Naive B cell (primary cell): ENCODE data around the gene GPALPP1. TPM values are rescaled to one million over a fixed set of nuclear protein-coding genes. Genes with fewer than 3 reads are reported as not detected.
"Not testable (repeated sequence)": the region's sequence is repeated elsewhere in the genome, so short reads cannot be mapped to it uniquely, and the experiment has no call there.

Source experiments
- ATAC-seq, 2 donors: fragments of 150-1000 bp; cut with Tn5 transposase; 2 replicates each; pipeline ENCODE4 v1.10.0; 2021; ENCODE audit warnings: low read depth in 2 of 2, mild to moderate bottlenecking in 2 of 2, moderate library complexity in 2 of 2
- DNase-seq: peaks from one replicate; pipeline ENCODE4 v3.0.0; 2022
- H3K27ac Mint-ChIP-seq, 6 donors: one replicate each; pipeline ENCODE4 v1.8.0; 2020 to 2022; ENCODE audit warnings: mild to moderate bottlenecking in 6 of 6, mixed read lengths in 6 of 6, moderate library complexity in 5 of 6, inconsistent platforms in 2 of 6
- H3K27me3 Mint-ChIP-seq, 3 donors: one replicate each; pipeline ENCODE4 v1.8.0; 2021 to 2022; ENCODE audit warnings: mixed read lengths in 3 of 3, mild to moderate bottlenecking in 1 of 3
- H3K36me3 Mint-ChIP-seq, 2 donors: one replicate each; pipeline ENCODE4 v1.8.0; 2020 to 2022; ENCODE audit warnings: mixed read lengths in 2 of 2, inconsistent platforms in 1 of 2, mild to moderate bottlenecking in 1 of 2
- H3K4me1 Mint-ChIP-seq, 3 donors: one replicate each; pipeline ENCODE4 v1.8.0; 2020 to 2022; ENCODE audit warnings: mixed read lengths in 3 of 3, inconsistent platforms in 1 of 3, mild to moderate bottlenecking in 1 of 3, moderate library complexity in 1 of 3
- H3K4me3 Mint-ChIP-seq, 8 donors: one replicate each; pipeline ENCODE4 v1.8.0; 2020 to 2022; ENCODE audit warnings: mild to moderate bottlenecking in 8 of 8, mixed read lengths in 8 of 8, moderate library complexity in 8 of 8, inconsistent platforms in 2 of 8
- H3K9me3 Mint-ChIP-seq, 7 donors: one replicate each; pipeline ENCODE4 v1.8.0; 2020 to 2022; ENCODE audit warnings: mixed read lengths in 7 of 7, mild to moderate bottlenecking in 5 of 7, inconsistent platforms in 2 of 7, moderate library complexity in 1 of 7
- polyA plus RNA-seq, 6 donors: library from polyadenylated mRNA; unstranded; fragments of 300-500 nt; fragmentation: Illumina TruSeq; gene quantifications; one replicate each; pipeline ENCODE4 v1.2.3, GENCODE V29; 2021; ENCODE audit warnings: low read depth in 6 of 6

GPALPP1 gene
- polyA plus RNA-seq, 6 donors from 2014 or later: 16.6 to 26.9 (median 21.3) TPM

GRCh38 chr13:45019981-45020380, 30.6 kb downstream of the GPALPP1 start:
- H3K27ac Mint-ChIP-seq, H3K4me1 Mint-ChIP-seq, H3K27me3 Mint-ChIP-seq, ATAC-seq, H3K9me3 Mint-ChIP-seq, H3K4me3 Mint-ChIP-seq, DNase-seq: not testable (repeated sequence)
- peaks cover 15 to 19% of the 10 kb centered on the region in 2 donors for H3K36me3 Mint-ChIP-seq

GRCh38 chr13:45021250-45021649, 31.9 kb downstream of the GPALPP1 start:
- H3K9me3 Mint-ChIP-seq: no peaks in the 10 kb centered on the region
- ATAC-seq (no peak), DNase-seq (no peak)
- H3K4me1 Mint-ChIP-seq: no peaks in the 10 kb centered on the region
- H3K36me3 Mint-ChIP-seq: peaks cover 8 to 18% of the 10 kb centered on the region in 2 donors
- no peak overlapping the region for H3K27ac Mint-ChIP-seq
- no peaks in the 10 kb centered on the region for H3K27me3 Mint-ChIP-seq
- H3K4me3 Mint-ChIP-seq: no peak overlapping the region

- Mint-ChIP-seq H3K27me3 (no peaks in the 10 kb centered on the region), H3K4me3 (no peak overlapping the region), H3K36me3 (peaks cover 22 to 27% of the 10 kb centered on the region in 2 donors), H3K4me1 (no peaks in the 10 kb centered on the region), H3K9me3 (no peaks in the 10 kb centered on the region), H3K27ac (no peak overlapping the region)
- ATAC-seq: no peak
- DNase-seq: no peak
These were observed 35.5 kb downstream of the GPALPP1 start for GRCh38 chr13:45024847-45025246.

- Mint-ChIP-seq H3K4me3 (peak overlapping the region in 1 of 8 donors; percentile 24), H3K36me3 (peaks cover 8 to 9% of the 10 kb centered on the region in 2 donors), H3K27ac (peak overlapping the region in 2 of 6 donors; percentile 6 to 37), H3K4me1 (no peaks in the 10 kb centered on the region), H3K27me3 (no peaks in the 10 kb centered on the region), H3K9me3 (no peaks in the 10 kb centered on the region)
- DNase-seq (no peak), ATAC-seq (no peak)
These were observed 45.0 kb downstream of the GPALPP1 start for GRCh38 chr13:45034342-45034741.

- DNase-seq: no peak
- H3K27me3 Mint-ChIP-seq: no peaks in the 10 kb centered on the region
- no peaks in the 10 kb centered on the region for H3K4me1 Mint-ChIP-seq
- H3K4me3 Mint-ChIP-seq: no peak overlapping the region
- H3K27ac Mint-ChIP-seq: no peak overlapping the region
- H3K9me3 Mint-ChIP-seq: no peaks in the 10 kb centered on the region
- no peak for ATAC-seq
- peaks cover 8 to 9% of the 10 kb centered on the region in 2 donors for H3K36me3 Mint-ChIP-seq
These were observed 46.9 kb downstream of the GPALPP1 start for GRCh38 chr13:45036206-45036605.

GRCh38 chr13:45040173-45040572, 50.8 kb downstream of the GPALPP1 start:
- Mint-ChIP-seq H3K36me3 (peaks cover 0 to 3% of the 10 kb centered on the region in 2 donors), H3K27me3 (peaks cover 6 to 12% (median 10%) of the 10 kb centered on the region in 3 donors), H3K9me3 (no peaks in the 10 kb centered on the region), H3K4me1 (no peaks in the 10 kb centered on the region), H3K27ac (no peak overlapping the region), H3K4me3 (no peak overlapping the region)
- ATAC-seq: no peak
- no peak for DNase-seq

- Mint-ChIP-seq H3K27me3 (peaks cover 6 to 12% (median 10%) of the 10 kb centered on the region in 3 donors), H3K27ac (no peak overlapping the region), H3K4me3 (no peak overlapping the region), H3K9me3 (no peaks in the 10 kb centered on the region), H3K36me3 (peaks cover 0 to 3% of the 10 kb centered on the region in 2 donors), H3K4me1 (no peaks in the 10 kb centered on the region)
- DNase-seq (no peak), ATAC-seq (no peak)
These were observed 51.3 kb downstream of the GPALPP1 start for GRCh38 chr13:45040622-45041021.

- Mint-ChIP-seq H3K27ac (peak overlapping the region in 1 of 6 donors; percentile 73), H3K4me1 (peaks cover 5 to 9% (median 6%) of the 10 kb centered on the region in 3 donors)
These were observed 53.2 kb downstream of the GPALPP1 start for GRCh38 chr13:45042539-45042938.

GRCh38 chr13:45046445-45046844, 57.1 kb downstream of the GPALPP1 start:
- peak overlapping the region in 6 of 8 donors; percentile 41 to 78 (median 64) for H3K4me3 Mint-ChIP-seq

More at GRCh38 chr13:45042539-45042938, 53.2 kb downstream of the GPALPP1 start:
- peaks cover 0 to 2% of the 10 kb centered on the region in 2 donors for H3K36me3 Mint-ChIP-seq
- no peak for ATAC-seq
- DNase-seq: no peak
- no peaks in the 10 kb centered on the region for H3K9me3 Mint-ChIP-seq
- peaks cover 6 to 23% (median 12%) of the 10 kb centered on the region in 3 donors for H3K27me3 Mint-ChIP-seq
- no peak overlapping the region for H3K4me3 Mint-ChIP-seq

GRCh38 chr13:45047394-45048310, 58.3 kb downstream of the GPALPP1 start:
- peak; percentile 73 to 83 for ATAC-seq
- Mint-ChIP-seq H3K4me1 (peaks cover 16 to 25% (median 16%) of the 10 kb centered on the region in 3 donors), H3K4me3 (peak overlapping the region; percentile 14 to 83 (median 70)), H3K36me3 (no peaks in the 10 kb centered on the region), H3K27ac (peak overlapping the region in 3 of 6 donors; percentile 40 to 71 (median 50)), H3K9me3 (no peaks in the 10 kb centered on the region), H3K27me3 (peaks cover 23 to 46% (median 38%) of the 10 kb centered on the region in 3 donors)
- DNase-seq: peak; percentile 61

More at GRCh38 chr13:45046445-45046844, 57.1 kb downstream of the GPALPP1 start:
- Mint-ChIP-seq H3K9me3 (no peaks in the 10 kb centered on the region), H3K36me3 (no peaks in the 10 kb centered on the region), H3K4me1 (peaks cover 16 to 25% (median 16%) of the 10 kb centered on the region in 3 donors), H3K27me3 (peaks cover 18 to 40% (median 33%) of the 10 kb centered on the region in 3 donors), H3K27ac (peak overlapping the region in 1 of 6 donors; percentile 80)
- DNase-seq (no peak), ATAC-seq (no peak)

- Mint-ChIP-seq H3K4me1 (peaks cover 16 to 25% (median 16%) of the 10 kb centered on the region in 3 donors), H3K4me3 (peak overlapping the region in 2 of 8 donors; percentile 38 to 68), H3K27me3 (peaks cover 22 to 42% (median 36%) of the 10 kb centered on the region in 3 donors), H3K36me3 (no peaks in the 10 kb centered on the region), H3K27ac (peak overlapping the region in 2 of 6 donors; percentile 9 to 64), H3K9me3 (no peaks in the 10 kb centered on the region)
- ATAC-seq (peak; percentile 80 to 82), DNase-seq (peak; percentile 27)
These were observed 59.6 kb downstream of the GPALPP1 start for GRCh38 chr13:45048890-45049407.

- Mint-ChIP-seq H3K27me3 (peaks cover 22 to 40% (median 38%) of the 10 kb centered on the region in 3 donors), H3K9me3 (no peaks in the 10 kb centered on the region), H3K27ac (no peak overlapping the region), H3K4me3 (no peak overlapping the region), H3K4me1 (peaks cover 16 to 25% (median 16%) of the 10 kb centered on the region in 3 donors), H3K36me3 (no peaks in the 10 kb centered on the region)
- ATAC-seq (no peak), DNase-seq (no peak)
These were observed 60.1 kb downstream of the GPALPP1 start for GRCh38 chr13:45049478-45049877.

GRCh38 chr13:45051315-45051714, 62.0 kb downstream of the GPALPP1 start:
- Mint-ChIP-seq H3K36me3 (no peaks in the 10 kb centered on the region), H3K9me3 (no peaks in the 10 kb centered on the region), H3K4me3 (no peak overlapping the region), H3K27ac (no peak overlapping the region), H3K27me3 (peaks cover 27 to 38% (median 35%) of the 10 kb centered on the region in 3 donors), H3K4me1 (peaks cover 16 to 25% (median 16%) of the 10 kb centered on the region in 3 donors)
- no peak for ATAC-seq
- DNase-seq: no peak
